Glutamatergic neuron (in vitro differentiated cells): Measurements from ENCODE around the gene BEX4. TPM values are rescaled to one million over a fixed set of nuclear protein-coding genes. Genes with fewer than 3 reads are reported as not detected.
"Not testable (repeated sequence)": the region's sequence is repeated elsewhere in the genome, so short reads cannot be mapped to it uniquely, and the experiment has no call there.

Experiments used
- DNase-seq: peaks from one replicate; pipeline ENCODE4 v3.0.0; 2022
- H3K27ac Mint-ChIP-seq: one replicate; pipeline ENCODE4 v1.8.0; 2020; ENCODE audit warnings: mild to moderate bottlenecking, mixed read lengths, inconsistent platforms; ENCODE audit not compliant: unreplicated experiment
- H3K27me3 Mint-ChIP-seq: one replicate; pipeline ENCODE4 v1.8.0; 2020; ENCODE audit warnings: mild to moderate bottlenecking, moderate library complexity, mixed read lengths, inconsistent platforms; ENCODE audit not compliant: unreplicated experiment
- H3K36me3 Mint-ChIP-seq: one replicate; pipeline ENCODE4 v1.8.0; 2020; ENCODE audit warnings: mild to moderate bottlenecking, mixed read lengths, inconsistent platforms; ENCODE audit not compliant: unreplicated experiment
- H3K4me1 Mint-ChIP-seq: one replicate; pipeline ENCODE4 v1.8.0; 2020; ENCODE audit warnings: mild to moderate bottlenecking, low read depth, mixed read lengths, inconsistent platforms; ENCODE audit not compliant: unreplicated experiment
- H3K4me3 Mint-ChIP-seq: one replicate; pipeline ENCODE4 v1.8.0; 2020; ENCODE audit warnings: mild to moderate bottlenecking, mixed read lengths, inconsistent platforms; ENCODE audit not compliant: unreplicated experiment
- H3K9me3 Mint-ChIP-seq: one replicate; pipeline ENCODE4 v1.8.0; 2020; ENCODE audit warnings: mild to moderate bottlenecking, moderate library complexity, mixed read lengths, inconsistent platforms; ENCODE audit not compliant: unreplicated experiment
- CTCF ChIP-seq: fragments of 200-600 bp; sonication (generic); IDR thresholded peaks from one replicate; pipeline ENCODE4 v1.5.0; 2021; ENCODE audit not compliant: partially characterized antibody, unreplicated experiment
- total RNA-seq: library from RNA; stranded (reverse); fragmentation: NEBNext Ultra II Directional; extraction: Animal tissue kit (Norgen Biotek cat#: 25700); gene quantifications from one replicate; pipeline ENCODE4 v1.2.1, GENCODE V29; 2021; ENCODE audit not compliant: unreplicated experiment

BEX4 gene
- total RNA-seq, 1 donor from 2014 or later, result 82.5 TPM

- Mint-ChIP-seq H3K4me1 (no peaks in the 10 kb centered on the region), H3K4me3 (no peak overlapping the region), H3K27me3 (no peaks in the 10 kb centered on the region), H3K27ac (no peak overlapping the region), H3K9me3 (no peaks in the 10 kb centered on the region), H3K36me3 (no peaks in the 10 kb centered on the region)
- TF ChIP-seq CTCF, result no peak
- DNase-seq, result no peak
Observed at GRCh38 chrX:103177556-103177955, 37.4 kb upstream of the BEX4 start.

- Mint-ChIP-seq H3K4me1 (no peaks in the 10 kb centered on the region), H3K36me3 (no peaks in the 10 kb centered on the region), H3K4me3 (no peak overlapping the region), H3K27me3 (no peaks in the 10 kb centered on the region), H3K9me3 (no peaks in the 10 kb centered on the region), H3K27ac (no peak overlapping the region)
- TF ChIP-seq CTCF, result no peak
- no peak for DNase-seq
Observed at GRCh38 chrX:103183912-103184311, 31.0 kb upstream of the BEX4 start.

GRCh38 chrX:103187953-103188475 lies 26.9 kb upstream of the BEX4 start:
- Mint-ChIP-seq H3K4me3 (no peak overlapping the region), H3K9me3 (peaks cover 1% of the 10 kb centered on the region), H3K36me3 (no peaks in the 10 kb centered on the region), H3K4me1 (no peaks in the 10 kb centered on the region), H3K27me3 (no peaks in the 10 kb centered on the region), H3K27ac (no peak overlapping the region)
- no peak for DNase-seq
- TF ChIP-seq CTCF, result no peak

GRCh38 chrX:103197721-103198306 lies 17.1 kb upstream of the BEX4 start:
- DNase-seq, result no peak
- TF ChIP-seq CTCF, result no peak
- Mint-ChIP-seq H3K9me3 (no peaks in the 10 kb centered on the region), H3K4me1 (no peaks in the 10 kb centered on the region), H3K27ac (no peak overlapping the region), H3K27me3 (peaks cover 4% of the 10 kb centered on the region), H3K36me3 (no peaks in the 10 kb centered on the region), H3K4me3 (no peak overlapping the region)

GRCh38 chrX:103198668-103199067 lies 16.2 kb upstream of the BEX4 start:
- H3K9me3 Mint-ChIP-seq, H3K4me3 Mint-ChIP-seq, H3K4me1 Mint-ChIP-seq, H3K27me3 Mint-ChIP-seq, DNase-seq, H3K36me3 Mint-ChIP-seq, H3K27ac Mint-ChIP-seq: not testable (repeated sequence)

- Mint-ChIP-seq H3K9me3 (no peaks in the 10 kb centered on the region), H3K27ac (no peak overlapping the region), H3K27me3 (peaks cover 4% of the 10 kb centered on the region), H3K4me1 (no peaks in the 10 kb centered on the region), H3K4me3 (no peak overlapping the region), H3K36me3 (no peaks in the 10 kb centered on the region)
- no peak for DNase-seq
- TF ChIP-seq CTCF, result no peak
Observed at GRCh38 chrX:103201041-103201440, 13.9 kb upstream of the BEX4 start.
